Fibroblast of villous mesenchyme (primary cell): ENCODE data around the gene TBC1D3B. TPM values are rescaled to one million over a fixed set of nuclear protein-coding genes. Genes with fewer than 3 reads are reported as not detected.
"Not testable (repeated sequence)": the region's sequence is repeated elsewhere in the genome, so short reads cannot be mapped to it uniquely, and the experiment has no call there.

Experiments used
- DNase-seq: peaks from one replicate; pipeline ENCODE4 v3.0.0-alpha.2; 2010; ENCODE audit warnings: low read depth
- H3K4me3 ChIP-seq: 2 replicates; pipeline ENCODE4 v1.5.1; 2011; ENCODE audit warnings: low read depth, mild to moderate bottlenecking, low read length
- total RNA-seq: library from RNA; depleted of rRNA; stranded (reverse); fragments of >200 nt; gene quantifications from 2 replicates; pipeline ENCODE4 v1.2.3, GENCODE V29; 2012
- TF ChIP-seq, protein P1 (sequence below): IDR thresholded peaks from 2 replicates; pipeline ENCODE4 v1.5.1; 2012; ENCODE audit warnings: low read depth, mild to moderate bottlenecking, low read length; ENCODE audit not compliant: insufficient read depth

The TBC1D3B gene
- total RNA-seq, 1 donor, result 0.43 TPM

DNA sequence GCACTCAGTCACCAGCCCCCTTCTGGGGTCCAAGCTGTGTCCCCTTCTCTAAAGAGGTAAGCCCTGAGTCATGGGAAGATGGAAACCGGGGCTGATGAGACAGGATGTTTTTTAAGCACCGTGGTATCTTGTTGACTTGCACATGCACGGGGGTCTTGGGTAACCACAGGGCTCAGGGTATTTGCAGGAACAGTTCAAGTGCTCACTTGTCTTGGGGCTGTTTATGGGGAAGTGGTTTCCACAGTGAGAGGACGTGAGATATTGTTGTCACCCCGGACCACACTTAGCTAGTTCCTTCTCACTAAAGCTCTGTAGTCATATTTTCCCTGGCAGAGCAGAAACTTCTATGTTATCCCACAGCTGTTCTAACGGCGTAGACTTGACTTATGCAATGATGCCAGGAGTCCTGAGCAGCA lies 12.5 kb upstream of the TBC1D3B start:
- TF ChIP-seq, protein P1, sequence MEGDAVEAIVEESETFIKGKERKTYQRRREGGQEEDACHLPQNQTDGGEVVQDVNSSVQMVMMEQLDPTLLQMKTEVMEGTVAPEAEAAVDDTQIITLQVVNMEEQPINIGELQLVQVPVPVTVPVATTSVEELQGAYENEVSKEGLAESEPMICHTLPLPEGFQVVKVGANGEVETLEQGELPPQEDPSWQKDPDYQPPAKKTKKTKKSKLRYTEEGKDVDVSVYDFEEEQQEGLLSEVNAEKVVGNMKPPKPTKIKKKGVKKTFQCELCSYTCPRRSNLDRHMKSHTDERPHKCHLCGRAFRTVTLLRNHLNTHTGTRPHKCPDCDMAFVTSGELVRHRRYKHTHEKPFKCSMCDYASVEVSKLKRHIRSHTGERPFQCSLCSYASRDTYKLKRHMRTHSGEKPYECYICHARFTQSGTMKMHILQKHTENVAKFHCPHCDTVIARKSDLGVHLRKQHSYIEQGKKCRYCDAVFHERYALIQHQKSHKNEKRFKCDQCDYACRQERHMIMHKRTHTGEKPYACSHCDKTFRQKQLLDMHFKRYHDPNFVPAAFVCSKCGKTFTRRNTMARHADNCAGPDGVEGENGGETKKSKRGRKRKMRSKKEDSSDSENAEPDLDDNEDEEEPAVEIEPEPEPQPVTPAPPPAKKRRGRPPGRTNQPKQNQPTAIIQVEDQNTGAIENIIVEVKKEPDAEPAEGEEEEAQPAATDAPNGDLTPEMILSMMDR, result no peak
- no peak for DNase-seq
- no peak overlapping the region for H3K4me3 ChIP-seq

DNA sequence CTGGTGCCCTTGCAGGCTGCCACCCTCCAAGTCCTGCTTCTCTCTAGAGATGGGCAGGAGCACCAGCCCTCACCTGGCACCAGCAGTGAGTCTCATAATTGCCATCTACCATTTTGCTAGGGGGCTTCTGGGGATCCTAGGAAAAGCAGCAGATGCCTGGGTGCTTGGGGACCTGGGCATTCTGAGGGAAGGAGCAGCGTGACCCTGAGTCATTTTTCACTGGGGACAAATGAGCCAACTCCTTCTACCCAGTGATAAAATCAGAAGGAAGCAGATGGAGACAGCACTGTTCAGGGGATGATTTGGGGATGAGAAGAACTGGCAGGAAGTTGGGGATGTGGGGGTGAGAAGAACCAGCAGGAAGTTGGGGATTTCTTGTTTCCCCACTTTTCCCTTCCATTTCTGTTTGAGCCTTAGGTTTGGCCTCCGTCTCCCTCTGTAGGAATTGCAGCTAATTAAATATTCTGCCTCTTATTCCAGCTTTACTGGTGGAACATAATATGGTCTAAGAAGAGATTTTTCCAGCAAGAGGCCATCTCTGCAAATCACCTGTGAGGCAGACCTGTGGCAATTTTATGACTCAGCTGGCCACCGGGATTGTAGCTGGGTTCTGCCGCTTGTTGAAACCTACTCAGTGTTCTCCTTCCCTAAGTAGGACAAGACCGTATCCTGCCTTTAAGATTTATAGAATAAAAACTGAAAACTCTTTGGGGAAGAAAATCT lies 11.7 kb upstream of the TBC1D3B start:
- H3K4me3 ChIP-seq, DNase-seq: not testable (repeated sequence)

DNA sequence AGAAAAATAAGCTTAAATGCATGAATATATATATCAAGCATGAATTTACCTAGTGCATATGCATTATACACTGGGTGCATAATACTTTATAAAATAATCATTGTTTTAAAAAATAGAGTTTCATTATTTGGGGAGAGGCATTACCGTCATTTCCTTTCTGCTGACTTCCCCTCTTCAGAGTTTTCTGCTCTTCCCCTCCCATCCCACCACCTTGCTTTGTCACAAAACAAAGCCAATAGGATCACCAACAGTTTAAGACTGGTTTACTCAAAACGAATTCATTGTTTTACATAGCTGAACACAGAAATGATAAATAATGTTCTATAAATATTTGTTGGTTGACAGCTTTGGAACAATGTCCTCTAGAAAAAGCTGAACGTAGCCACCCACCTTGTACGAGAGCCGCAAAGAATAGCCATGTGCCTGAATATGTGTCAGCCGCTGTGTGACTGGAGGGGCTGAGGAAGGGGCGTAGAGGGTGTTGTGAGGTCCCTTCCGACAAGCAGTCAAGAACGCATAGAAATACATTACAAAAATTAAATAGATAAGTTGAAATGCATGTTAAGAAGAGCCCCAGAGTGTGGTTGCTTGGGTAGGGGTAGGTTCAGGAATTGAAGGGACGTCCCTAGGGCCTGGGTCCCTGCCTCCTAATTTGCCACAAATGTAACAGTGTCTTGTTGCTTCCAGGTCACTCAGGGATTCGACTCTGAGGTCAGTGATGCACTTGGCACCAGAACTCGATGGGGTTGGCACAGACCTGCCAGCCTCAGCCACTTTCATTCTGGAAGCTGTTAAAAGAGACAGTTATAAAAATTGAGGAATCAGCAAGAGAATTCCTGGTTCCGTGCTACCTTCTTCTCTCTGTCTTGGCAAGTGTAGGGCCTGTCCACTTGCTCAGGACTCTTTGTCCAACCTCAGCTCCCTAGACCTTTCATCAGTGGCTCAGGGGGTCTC lies 10.7 kb upstream of the TBC1D3B start:
- not testable (repeated sequence) for DNase-seq, H3K4me3 ChIP-seq

DNA sequence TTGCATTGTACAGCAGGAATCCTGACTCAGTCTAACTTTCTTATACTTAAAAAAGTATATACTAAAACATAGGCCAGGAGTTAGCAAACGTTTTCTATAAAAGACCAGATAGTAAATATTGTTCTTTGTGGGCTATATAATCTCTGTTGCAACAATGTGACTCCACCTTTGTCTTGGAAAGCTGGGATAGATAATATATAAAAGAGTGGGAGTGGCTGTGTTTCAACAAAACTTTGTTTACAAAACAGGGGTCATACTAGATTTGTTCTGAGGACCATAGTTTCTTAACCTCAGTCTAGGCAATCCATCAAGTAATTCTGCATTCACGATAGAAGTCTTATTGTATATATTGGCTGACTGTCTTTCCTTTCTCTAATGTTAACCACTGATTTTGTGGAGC lies 9.0 kb upstream of the TBC1D3B start:
- no peak overlapping the region for H3K4me3 ChIP-seq
- TF ChIP-seq, protein P1, result no peak

DNA sequence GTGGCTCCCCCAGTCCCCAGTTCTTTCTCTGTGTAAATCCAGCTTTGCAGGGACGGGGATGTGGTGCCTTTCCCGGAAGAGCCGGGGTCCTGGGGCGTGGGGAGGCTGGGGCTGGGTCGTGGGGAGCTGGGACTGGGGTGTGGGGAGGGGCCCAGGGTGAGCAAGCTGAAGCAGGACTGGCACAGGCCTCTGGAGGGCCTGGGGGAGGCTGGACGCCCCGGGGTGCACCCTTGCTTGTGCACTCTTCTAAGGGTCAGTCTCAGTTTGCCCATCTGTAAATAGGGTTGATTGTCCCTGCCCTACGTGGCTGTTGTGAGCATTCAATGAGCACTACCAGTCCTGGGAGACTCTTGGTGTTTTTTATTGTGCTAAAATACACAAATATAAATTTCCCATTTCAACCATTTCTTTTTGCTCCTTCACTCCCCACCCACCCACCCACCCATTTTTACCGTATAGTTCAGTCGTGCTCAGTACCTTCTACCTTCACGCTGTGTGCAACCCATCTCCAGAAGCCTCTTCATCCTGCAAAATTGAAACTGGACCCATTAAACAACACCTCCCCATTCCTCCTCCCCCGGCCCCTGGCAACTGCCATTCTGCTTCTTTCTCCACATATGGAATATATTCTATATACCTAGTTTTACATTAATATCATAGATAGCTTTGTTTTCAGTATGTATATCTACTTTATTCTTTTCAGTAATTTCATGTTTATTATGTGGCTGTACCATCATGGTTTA lies 7.8 kb upstream of the TBC1D3B start:
- no peak overlapping the region for H3K4me3 ChIP-seq
- DNase-seq, result no peak
- TF ChIP-seq, protein P1, result no peak

More for the DNA sequence above, 9.0 kb upstream of the TBC1D3B start:
- no peak for DNase-seq

DNA sequence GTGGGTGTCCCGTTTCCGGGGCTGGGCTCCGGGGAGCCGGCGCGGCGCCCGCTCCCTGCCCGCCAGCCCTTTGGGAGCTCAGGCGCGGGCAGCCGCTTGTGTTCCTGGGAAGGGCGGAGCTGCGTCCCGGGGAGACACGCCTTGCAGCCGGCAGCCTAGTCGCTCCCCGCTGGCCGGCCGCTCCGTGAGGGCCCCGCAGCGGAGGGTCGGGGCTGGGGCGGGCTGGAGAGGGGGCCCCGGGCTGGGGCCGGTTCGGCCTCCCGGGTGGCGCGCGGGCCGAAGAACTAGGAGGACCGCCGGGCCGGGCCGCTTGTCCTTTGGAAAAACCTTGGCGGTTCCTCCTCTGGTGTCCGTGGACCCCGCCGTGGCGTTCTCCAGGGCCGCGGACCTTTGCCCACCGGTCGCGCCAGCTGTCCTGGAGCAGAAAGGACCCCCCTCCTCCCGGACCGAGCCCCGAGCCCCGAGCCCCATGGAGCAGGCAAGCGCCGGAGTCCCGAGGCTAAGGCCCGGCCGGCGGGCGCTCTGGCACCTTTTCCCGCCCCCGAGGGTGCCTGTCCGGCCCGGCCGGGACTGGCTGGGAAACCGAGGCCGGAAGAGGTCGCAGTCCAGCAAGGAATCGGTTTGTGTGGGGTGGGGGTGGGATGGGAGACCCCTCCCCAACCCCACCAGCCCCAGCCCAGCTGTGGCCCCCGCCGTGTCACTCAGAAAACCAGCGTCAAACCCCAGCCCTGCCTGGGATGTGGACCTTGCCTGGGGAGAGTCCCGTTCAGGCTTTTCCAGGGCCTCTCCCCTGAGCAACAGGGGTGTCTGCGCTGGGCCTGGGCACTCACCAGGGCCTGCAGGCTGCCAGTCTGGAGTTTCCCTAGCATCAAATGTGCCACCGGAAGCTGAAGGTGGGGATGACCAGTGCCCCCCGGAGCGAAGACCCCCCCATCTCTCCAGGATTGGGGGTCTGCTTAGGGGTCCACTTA lies 6.8 kb upstream of the TBC1D3B start:
- peak overlapping the region; percentile 47 for H3K4me3 ChIP-seq
- DNase-seq, result peak; percentile 24
- TF ChIP-seq, protein P1, result no peak
